HUES64 (cell line): ENCODE data around the gene OR4F15.

ENCODE experiments used
- H3K27ac ChIP-seq: 2 replicates; pipeline ENCODE4 v1.7.0; 2013; ENCODE audit warnings: low read depth, low read length, inconsistent platforms
- H3K27me3 ChIP-seq: 2 replicates; pipeline ENCODE4 v1.6.1; 2013; ENCODE audit warnings: mild to moderate bottlenecking, low read length; ENCODE audit not compliant: insufficient read depth
- H3K36me3 ChIP-seq: 2 replicates; pipeline ENCODE4 v1.6.1; 2013; ENCODE audit warnings: mild to moderate bottlenecking, low read length; ENCODE audit not compliant: insufficient read depth
- H3K4me1 ChIP-seq: 2 replicates; pipeline ENCODE4 v1.6.1; 2013; ENCODE audit warnings: mild to moderate bottlenecking, low read length, moderate library complexity; ENCODE audit not compliant: insufficient read depth
- H3K4me3 ChIP-seq: 2 replicates; pipeline ENCODE4 v1.5.1; 2013; ENCODE audit warnings: mild to moderate bottlenecking, low read length, moderate library complexity
- H3K9ac ChIP-seq: 2 replicates; pipeline ENCODE4 v1.6.1; 2013; ENCODE audit warnings: mild to moderate bottlenecking, low read depth, low read length
- H3K9me3 ChIP-seq: 2 replicates; pipeline ENCODE4 v1.6.1; 2013; ENCODE audit warnings: low read depth, low read length; ENCODE audit not compliant: insufficient read depth
- WGBS: fragments of 150-250, 120-280 bp; methylation state at CpG from one replicate; pipeline ENCODE4 v1.1.7; 2013; ENCODE audit warnings: missing lambda C conversion rate; 5-methylcytosine and 5-hydroxymethylcytosine counted together

OR4F15 gene

GRCh38 chr15:101804941-101805340 lies 7.1 kb upstream of the OR4F15 start:
- Histone ChIP-seq H3K27me3 (peaks cover 3% of the 10 kb centered on the region; the same call in 1 of the 2 replicates), H3K9me3 (no peaks in the 10 kb centered on the region), H3K36me3 (no peaks in the 10 kb centered on the region), H3K9ac (no peak overlapping the region), H3K4me3 (no peak overlapping the region), H3K4me1 (no peaks in the 10 kb centered on the region), H3K27ac (no peak overlapping the region)

- H3K27ac ChIP-seq = no peak overlapping the region
- no peaks in the 10 kb centered on the region for H3K9me3 ChIP-seq
- H3K9ac ChIP-seq = no peak overlapping the region
- H3K4me1 ChIP-seq = no peaks in the 10 kb centered on the region
- 78% methylated on average over 6 of the region's 6 CpGs for WGBS
- H3K27me3 ChIP-seq = peaks cover 6% of the 10 kb centered on the region; the same call in 1 of the 2 replicates
- no peaks in the 10 kb centered on the region for H3K36me3 ChIP-seq
- H3K4me3 ChIP-seq = no peak overlapping the region
Observed at GRCh38 chr15:101805605-101806345, 6.2 kb upstream of the OR4F15 start.

- 81% methylated on average over 10 of the region's 10 CpGs for WGBS
- no peaks in the 10 kb centered on the region for H3K9me3 ChIP-seq
- peaks cover 6% of the 10 kb centered on the region; the same call in 1 of the 2 replicates for H3K27me3 ChIP-seq
- H3K36me3 ChIP-seq = no peaks in the 10 kb centered on the region
- no peak overlapping the region for H3K27ac ChIP-seq
- no peaks in the 10 kb centered on the region for H3K4me1 ChIP-seq
- H3K9ac ChIP-seq = no peak overlapping the region
- no peak overlapping the region for H3K4me3 ChIP-seq
Observed at GRCh38 chr15:101807345-101807945, 4.6 kb upstream of the OR4F15 start.

GRCh38 chr15:101808201-101808600 lies 3.8 kb upstream of the OR4F15 start:
- H3K4me3 ChIP-seq = no peak overlapping the region
- WGBS = 81% methylated on average over 2 of the region's 2 CpGs
- no peak overlapping the region for H3K9ac ChIP-seq
- no peaks in the 10 kb centered on the region for H3K4me1 ChIP-seq
- no peak overlapping the region for H3K27ac ChIP-seq
- peaks cover 6% of the 10 kb centered on the region; the same call in 1 of the 2 replicates for H3K27me3 ChIP-seq
- H3K9me3 ChIP-seq = no peaks in the 10 kb centered on the region
- H3K36me3 ChIP-seq = no peaks in the 10 kb centered on the region

GRCh38 chr15:101810456-101810855 lies 1.5 kb upstream of the OR4F15 start:
- H3K4me1 ChIP-seq = no peaks in the 10 kb centered on the region
- 93% methylated on average over 1 of the region's 1 CpG for WGBS
- H3K9me3 ChIP-seq = no peaks in the 10 kb centered on the region
- no peak overlapping the region for H3K4me3 ChIP-seq
- no peaks in the 10 kb centered on the region for H3K36me3 ChIP-seq
- no peak overlapping the region for H3K9ac ChIP-seq
- H3K27ac ChIP-seq = no peak overlapping the region
- peaks cover 6% of the 10 kb centered on the region; the same call in 1 of the 2 replicates for H3K27me3 ChIP-seq

GRCh38 chr15:101810876-101811275 lies 1.1 kb upstream of the OR4F15 start:
- WGBS = 54% methylated on average over 2 of the region's 3 CpGs

GRCh38 chr15:101813803-101814534 lies 2.0 kb downstream of the OR4F15 start:
- 87% methylated on average over 2 of the region's 3 CpGs for WGBS
- H3K4me1 ChIP-seq = no peaks in the 10 kb centered on the region
- H3K36me3 ChIP-seq = no peaks in the 10 kb centered on the region
- H3K9me3 ChIP-seq = no peaks in the 10 kb centered on the region
- H3K4me3 ChIP-seq = no peak overlapping the region
- no peak overlapping the region for H3K27ac ChIP-seq
- no peak overlapping the region for H3K9ac ChIP-seq
- peaks cover 6% of the 10 kb centered on the region; the same call in 1 of the 2 replicates for H3K27me3 ChIP-seq

More at GRCh38 chr15:101810876-101811275, 1.1 kb upstream of the OR4F15 start:
- H3K27me3 ChIP-seq = peaks cover 6% of the 10 kb centered on the region; the same call in 1 of the 2 replicates
- no peaks in the 10 kb centered on the region for H3K4me1 ChIP-seq
- no peak overlapping the region for H3K27ac ChIP-seq
- no peaks in the 10 kb centered on the region for H3K36me3 ChIP-seq
- no peak overlapping the region for H3K4me3 ChIP-seq
- no peaks in the 10 kb centered on the region for H3K9me3 ChIP-seq
- H3K9ac ChIP-seq = no peak overlapping the region

GRCh38 chr15:101820781-101821180 lies 8.8 kb downstream of the OR4F15 start:
- no peaks in the 10 kb centered on the region for H3K4me1 ChIP-seq
- no peak overlapping the region for H3K4me3 ChIP-seq
- H3K27ac ChIP-seq = no peak overlapping the region
- H3K36me3 ChIP-seq = no peaks in the 10 kb centered on the region
- no peaks in the 10 kb centered on the region; the same call in 1 of the 2 replicates for H3K27me3 ChIP-seq
- no peak overlapping the region for H3K9ac ChIP-seq
- H3K9me3 ChIP-seq = no peaks in the 10 kb centered on the region
- WGBS = 71% methylated on average over 4 of the region's 6 CpGs

GRCh38 chr15:101827257-101827656 lies 15.3 kb downstream of the OR4F15 start:
- Histone ChIP-seq H3K9ac (no peak overlapping the region), H3K27me3 (no peaks in the 10 kb centered on the region; the same call in 1 of the 2 replicates), H3K9me3 (no peaks in the 10 kb centered on the region), H3K36me3 (no peaks in the 10 kb centered on the region), H3K4me1 (no peaks in the 10 kb centered on the region), H3K27ac (no peak overlapping the region), H3K4me3 (no peak overlapping the region)
- 84% methylated on average over 5 of the region's 6 CpGs for WGBS

- 89% methylated on average over 5 of the region's 5 CpGs for WGBS
- no peak overlapping the region for H3K27ac ChIP-seq
- H3K27me3 ChIP-seq = no peaks in the 10 kb centered on the region; the same call in 1 of the 2 replicates
- H3K9ac ChIP-seq = no peak overlapping the region
- no peaks in the 10 kb centered on the region for H3K4me1 ChIP-seq
- no peaks in the 10 kb centered on the region for H3K9me3 ChIP-seq
- H3K36me3 ChIP-seq = no peaks in the 10 kb centered on the region
- H3K4me3 ChIP-seq = no peak overlapping the region
Observed at GRCh38 chr15:101828774-101829173, 16.8 kb downstream of the OR4F15 start.

- no peaks in the 10 kb centered on the region for H3K9me3 ChIP-seq
- 85% methylated on average over 3 of the region's 3 CpGs for WGBS
- no peak overlapping the region for H3K27ac ChIP-seq
- no peaks in the 10 kb centered on the region; the same call in 1 of the 2 replicates for H3K4me1 ChIP-seq
- H3K36me3 ChIP-seq = no peaks in the 10 kb centered on the region
- no peak overlapping the region for H3K4me3 ChIP-seq
- no peaks in the 10 kb centered on the region for H3K27me3 ChIP-seq
- H3K9ac ChIP-seq = no peak overlapping the region
Observed at GRCh38 chr15:101841656-101842055, 29.7 kb downstream of the OR4F15 start.
